IMR-90 (cell line): ENCODE results near the gene SSH2. TPM values are rescaled to one million over a fixed set of nuclear protein-coding genes. Genes with fewer than 3 reads are reported as not detected.

Experiments
- ATAC-seq: fragments of 200-7000 bp; cut with Tn5 transposase; 2 replicates; pipeline ENCODE4 v1.9.1; 2020; ENCODE audit warnings: low read depth, mild to moderate bottlenecking, moderate library complexity
- BruUV-seq: library from RNA; stranded (reverse); fragments of 400-500 nt; replicated peaks from 2 replicates; lab custom pipeline; 2021; lab: Mats Ljungman, UMichigan
- CTCF ChIA-PET: fragments of 300-600 bp; formaldehyde crosslinking; extraction: SDS; loops from one replicate; lab custom pipeline; 2021; ENCODE audit warnings: antibody characterized with exemption; lab: Yijun Ruan, JAX
- POLR2A ChIA-PET: fragments of 300-600 bp; sonication (Branson Sonifier 250); formaldehyde crosslinking; loops from one replicate; lab custom pipeline; 2022; ENCODE audit warnings: antibody characterized with exemption; ENCODE audit not compliant: unreplicated experiment; lab: Charles Lee
- DNase-seq: peaks from one replicate; pipeline ENCODE4 v3.0.0; 2013
- H2AFZ ChIP-seq: replicated peaks from 2 replicates; pipeline ENCODE3; 2013; ENCODE audit warnings: low read length, mild to moderate bottlenecking; ENCODE audit not compliant: poor library complexity
- H2AK5ac ChIP-seq: 2 replicates; pipeline ENCODE4 v1.6.1; 2013; ENCODE audit warnings: low read depth, low read length, inconsistent platforms
- H2AK9ac ChIP-seq: replicated peaks from 2 replicates; pipeline ENCODE3; 2013; ENCODE audit warnings: mild to moderate bottlenecking, low read depth, low read length, moderate library complexity; ENCODE audit not compliant: poor library complexity
- H2BK120ac ChIP-seq: 2 replicates; pipeline ENCODE4 v1.6.1; 2013; ENCODE audit warnings: low read depth, low read length, inconsistent platforms
- H2BK15ac ChIP-seq: 3 replicates; pipeline ENCODE4 v1.6.1; 2013; ENCODE audit warnings: low read depth, low read length, inconsistent platforms
- H2BK20ac ChIP-seq: 2 replicates; pipeline ENCODE4 v1.6.1; 2013; ENCODE audit warnings: low read depth, mild to moderate bottlenecking, inconsistent platforms, low read length, moderate library complexity
- H2BK5ac ChIP-seq: 2 replicates; pipeline ENCODE4 v1.6.1; 2013; ENCODE audit warnings: mild to moderate bottlenecking, low read depth, low read length, inconsistent platforms; ENCODE audit not compliant: poor library complexity, severe bottlenecking
- H3K14ac ChIP-seq: replicated peaks from 2 replicates; pipeline ENCODE4 v1.6.1; 2013; ENCODE audit warnings: low read depth, low read length, inconsistent platforms
- H3K18ac ChIP-seq: 2 replicates; pipeline ENCODE4 v1.6.1; 2013; ENCODE audit warnings: low read depth, low read length, control low read depth
- H3K23ac ChIP-seq: 2 replicates; pipeline ENCODE4 v1.6.1; 2013; ENCODE audit warnings: low read depth, low read length, inconsistent platforms
- H3K27ac ChIP-seq: 2 replicates; pipeline ENCODE4 v1.5.1; 2013; ENCODE audit warnings: mild to moderate bottlenecking, control low read depth, low read length; ENCODE audit not compliant: insufficient read depth
- H3K27me3 ChIP-seq: 2 replicates; pipeline ENCODE4 v1.6.1; 2013; ENCODE audit warnings: low read length; ENCODE audit not compliant: control insufficient read depth, insufficient read depth
- H3K36me3 ChIP-seq: 2 replicates; pipeline ENCODE4 v1.6.1; 2013; ENCODE audit warnings: low read length, mixed read lengths; ENCODE audit not compliant: control insufficient read depth, insufficient read depth
- H3K4ac ChIP-seq: 2 replicates; pipeline ENCODE4 v1.6.1; 2013; ENCODE audit warnings: low read depth, low read length, inconsistent platforms
- H3K4me1 ChIP-seq: 2 replicates; pipeline ENCODE4 v1.6.1; 2013; ENCODE audit warnings: low read length, mixed read lengths; ENCODE audit not compliant: control insufficient read depth, insufficient read depth
- H3K4me2 ChIP-seq: 2 replicates; pipeline ENCODE4 v1.6.1; 2013; ENCODE audit warnings: low read depth, mild to moderate bottlenecking, control low read depth, low read length, moderate library complexity
- H3K4me3 ChIP-seq: 2 replicates; pipeline ENCODE4 v1.5.1; 2013; ENCODE audit warnings: low read depth, mild to moderate bottlenecking, control low read depth, low read length, moderate library complexity; ENCODE audit not compliant: insufficient read depth
- H3K56ac ChIP-seq: 2 replicates; pipeline ENCODE4 v1.6.1; 2013; ENCODE audit warnings: low read length, inconsistent platforms; ENCODE audit not compliant: insufficient read depth; ENCODE audit errors: extremely low read depth
- H3K79me1 ChIP-seq, 2 experiments: 2 replicates each; pipeline ENCODE4 v1.6.1; 2013; ENCODE audit warnings: low read length in 2 of 2, inconsistent platforms in 1 of 2, low read depth in 1 of 2
- H3K9ac ChIP-seq: 2 replicates; pipeline ENCODE4 v1.6.1; 2013; ENCODE audit warnings: low read depth, low read length, control low read depth
- H3K9me1 ChIP-seq: 2 replicates; pipeline ENCODE4 v1.6.1; 2013; ENCODE audit warnings: low read length, inconsistent platforms; ENCODE audit not compliant: insufficient read depth
- H3K9me3 ChIP-seq: 2 replicates; pipeline ENCODE4 v1.6.1; 2013; ENCODE audit warnings: low read length; ENCODE audit not compliant: control insufficient read depth, insufficient read depth
- H4K20me1 ChIP-seq: 2 replicates; pipeline ENCODE4 v1.6.1; 2013; ENCODE audit warnings: low read length, inconsistent platforms; ENCODE audit not compliant: insufficient read depth
- H4K5ac ChIP-seq: 2 replicates; pipeline ENCODE4 v1.6.1; 2013; ENCODE audit warnings: mild to moderate bottlenecking, low read depth, low read length, control low read depth
- H4K8ac ChIP-seq, 2 experiments: 2 replicates each; pipeline ENCODE4 v1.6.1; 2013; ENCODE audit warnings: low read depth in 2 of 2, low read length in 2 of 2, control low read depth in 1 of 2, inconsistent platforms in 1 of 2
- H4K91ac ChIP-seq: 2 replicates; pipeline ENCODE4 v1.6.1; 2013; ENCODE audit warnings: low read depth, low read length, inconsistent platforms; ENCODE audit not compliant: insufficient read depth
- BHLHE40 ChIP-seq: fragments of 150-350 bp; IDR thresholded peaks from 2 replicates; pipeline ENCODE4 v1.6.1; 2016; ENCODE audit warnings: mild to moderate bottlenecking, low read depth, low read length
- CEBPB ChIP-seq: IDR thresholded peaks from 2 replicates; pipeline ENCODE4 v1.6.1; 2012; ENCODE audit warnings: low read depth, low read length, improper control_type of control experiment
- CHD1 ChIP-seq: IDR thresholded peaks from 2 replicates; pipeline ENCODE4 v1.6.1; 2012; ENCODE audit warnings: low read depth, low read length, improper control_type of control experiment
- FOS ChIP-seq: fragments of 150-350 bp; IDR thresholded peaks from 2 replicates; pipeline ENCODE4 v1.6.1; 2016; ENCODE audit warnings: low read depth, low read length
- MAFK ChIP-seq: IDR thresholded peaks from 2 replicates; pipeline ENCODE4 v1.6.1; 2012; ENCODE audit warnings: low read depth, low read length, improper control_type of control experiment
- MAZ ChIP-seq: IDR thresholded peaks from 2 replicates; pipeline ENCODE4 v1.6.1; 2012; ENCODE audit warnings: low read depth, mild to moderate bottlenecking, low read length, improper control_type of control experiment, moderate library complexity, borderline replicate concordance
- MXI1 ChIP-seq: IDR thresholded peaks from 2 replicates; pipeline ENCODE4 v1.6.1; 2012; ENCODE audit warnings: low read depth, mild to moderate bottlenecking, low read length, moderate library complexity, borderline replicate concordance
- NFE2L2 ChIP-seq: fragments of 150-350 bp; IDR thresholded peaks from 2 replicates; pipeline ENCODE4 v1.6.1; 2016; ENCODE audit warnings: low read depth, mild to moderate bottlenecking, low read length
- POLR2A ChIP-seq: IDR thresholded peaks from 2 replicates; pipeline ENCODE4 v1.6.1; 2012; ENCODE audit warnings: mild to moderate bottlenecking, low read depth, low read length
- RAD21 ChIP-seq: IDR thresholded peaks from 2 replicates; pipeline ENCODE4 v1.6.1; 2012; ENCODE audit warnings: low read length, improper control_type of control experiment
- RCOR1 ChIP-seq: IDR thresholded peaks from 2 replicates; pipeline ENCODE4 v1.6.1; 2012; ENCODE audit warnings: mild to moderate bottlenecking, low read length, improper control_type of control experiment; ENCODE audit not compliant: insufficient replicate concordance
- RFX5 ChIP-seq: IDR thresholded peaks from 2 replicates; pipeline ENCODE4 v1.8.0; 2012; ENCODE audit warnings: low read depth, mild to moderate bottlenecking, low read length, moderate library complexity
- SMC3 ChIP-seq: fragments of 150-350 bp; IDR thresholded peaks from 2 replicates; pipeline ENCODE4 v1.6.1; 2016; ENCODE audit warnings: low read depth, mild to moderate bottlenecking, antibody characterized with exemption, low read length, moderate library complexity
- WGBS, 2 experiments: methylation state at CpG; one replicate each; pipeline versions ENCODE4 v1.1.5 to v1.1.7; 2013; ENCODE audit warnings: missing lambda C conversion rate in 2 of 2; ENCODE audit not compliant: insufficient read length in 1 of 2; ENCODE audit errors: extremely low coverage in 2 of 2; 5-methylcytosine and 5-hydroxymethylcytosine counted together
- dilution Hi-C: fragments of 300-500 bp; cut with HindIII; formaldehyde crosslinking; loops from one replicate; pipeline ENCODE4 v1.14.3; 2018; ENCODE audit warnings: low sequenced_read_pairs; ENCODE audit not compliant: unreplicated experiment
- in situ Hi-C: fragments of 300-500 bp; cut with MboI; formaldehyde crosslinking; loops from 3 replicates; pipeline ENCODE4 v1.14.3; 2019; ENCODE audit warnings: low sequenced_read_pairs, inconsistent platforms, mixed read lengths
- intact Hi-C: fragments of 100-400 bp; cut with micrococcal nuclease; formaldehyde crosslinking; loops from 2 replicates; pipeline ENCODE4 v1.10.0; 2022
- polyA plus RNA-seq, 3 experiments: library from polyadenylated mRNA; depleted of rRNA; stranded (reverse); fragments of >200 nt; gene quantifications; 2 replicates each; pipeline ENCODE4 v1.2.3, GENCODE V29; 2012; ENCODE audit warnings: low replicate concordance in 1 of 3
- total RNA-seq: library from RNA; depleted of rRNA; stranded (reverse); fragments of >200 nt; gene quantifications from 2 replicates; pipeline ENCODE4 v1.2.3, GENCODE V29; 2012
- TF ChIP-seq, protein P1 (sequence below): fragments of 150-350 bp; IDR thresholded peaks from 2 replicates; pipeline ENCODE4 v1.6.1; 2016; ENCODE audit warnings: low read depth, mild to moderate bottlenecking, low read length, moderate library complexity, borderline replicate concordance
- TF ChIP-seq, protein P2 (sequence below): conservative IDR thresholded peaks from 2 replicates; pipeline ENCODE4 v1.5.1; 2012; ENCODE audit warnings: mild to moderate bottlenecking, low read depth, low read length, improper control_type of control experiment
- TF ChIP-seq, protein P3 (sequence below): fragments of 150-350 bp; IDR thresholded peaks from 2 replicates; pipeline ENCODE4 v1.6.1; 2017; ENCODE audit warnings: mild to moderate bottlenecking, antibody characterized with exemption, low read length, low read depth

Gene SSH2
- total and polyA plus RNA-seq, 2 of the 4 experiments (the other 2 are of a cell fraction), result 9.3 TPM

DNA sequence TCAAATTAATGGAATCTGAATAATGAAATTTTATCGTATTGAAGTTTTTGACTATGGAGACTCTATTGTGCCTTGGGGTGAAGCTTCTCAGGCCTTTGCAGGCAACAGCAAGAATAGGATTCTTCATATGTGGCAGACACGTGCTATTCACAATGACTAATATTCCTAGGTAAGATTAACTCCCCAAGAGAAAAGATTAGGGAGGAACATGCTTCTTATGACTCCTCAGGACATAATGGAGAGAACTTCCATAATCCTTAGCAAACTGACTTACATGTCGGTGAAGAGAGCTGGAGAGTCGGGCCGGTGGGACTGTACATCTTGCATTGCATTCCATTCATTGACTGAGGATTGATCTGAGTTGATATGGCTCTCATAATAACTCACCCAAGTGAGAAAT, 258.4 kb downstream of the SSH2 start:
- Histone ChIP-seq H3K18ac (no peak overlapping the region), H2BK20ac (no peak overlapping the region), H3K4me1 (peaks cover 2% of the 10 kb centered on the region; the same call in 1 of the 2 replicates), H3K4ac (no peak overlapping the region), H3K4me3 (no peak overlapping the region), H2BK15ac (no peak overlapping the region), H3K14ac (no peak overlapping the region), H2AK9ac (no peak overlapping the region), H2AK5ac (no peak overlapping the region), H2BK5ac (no peak overlapping the region), H3K27me3 (no peaks in the 10 kb centered on the region), H3K9ac (no peak overlapping the region), H2BK120ac (no peak overlapping the region), H3K23ac (no peak overlapping the region), H4K5ac (no peak overlapping the region), H3K79me1 (no peaks in the 10 kb centered on the region; a peak in 2 of 4 replicates), H3K27ac (no peak overlapping the region), H4K91ac (no peak overlapping the region), H2AFZ (no peak overlapping the region), H3K56ac (no peak overlapping the region), H3K9me3 (no peaks in the 10 kb centered on the region), H3K36me3 (peaks cover 18% of the 10 kb centered on the region), H3K9me1 (0 out of 2 replicates have a peak, but pooled peaks cover 2% of the 10 kb centered on the region), H3K4me2 (no peak overlapping the region), H4K8ac (no peak overlapping the region), H4K20me1 (no peaks in the 10 kb centered on the region)
- no TSS peak for BruUV-seq
- DNase-seq (no peak), ATAC-seq (no peak)
- in situ Hi-C loops, result no loop called here
- ChIA-PET CTCF (interaction anchor here (1.0 to 1.2 kb wide), 2 partner anchors 10 to 32 kb away, joined by 3 read pairs; no protein-coding TSS in a partner anchor), POLR2A (no interaction called here)
- WGBS, 2 experiments, result no CpG with 5 or more reads among the region's 5 CpGs
- intact Hi-C loops, result loop anchor here (2.0 kb wide), 1 partner anchor 25 kb away; no protein-coding TSS in a partner anchor
- dilution Hi-C loops, result no loop called here
- no peak for TF ChIP-seq RAD21
- no peak for TF ChIP-seq CHD1
- TF ChIP-seq BHLHE40, result no peak
- no peak for TF ChIP-seq CEBPB
- TF ChIP-seq FOS, result no peak
- no peak for TF ChIP-seq SMC3
- no peak for TF ChIP-seq MAFK
- TF ChIP-seq NFE2L2, result no peak
- TF ChIP-seq, protein P1, sequence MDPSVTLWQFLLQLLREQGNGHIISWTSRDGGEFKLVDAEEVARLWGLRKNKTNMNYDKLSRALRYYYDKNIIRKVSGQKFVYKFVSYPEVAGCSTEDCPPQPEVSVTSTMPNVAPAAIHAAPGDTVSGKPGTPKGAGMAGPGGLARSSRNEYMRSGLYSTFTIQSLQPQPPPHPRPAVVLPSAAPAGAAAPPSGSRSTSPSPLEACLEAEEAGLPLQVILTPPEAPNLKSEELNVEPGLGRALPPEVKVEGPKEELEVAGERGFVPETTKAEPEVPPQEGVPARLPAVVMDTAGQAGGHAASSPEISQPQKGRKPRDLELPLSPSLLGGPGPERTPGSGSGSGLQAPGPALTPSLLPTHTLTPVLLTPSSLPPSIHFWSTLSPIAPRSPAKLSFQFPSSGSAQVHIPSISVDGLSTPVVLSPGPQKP, result no peak
- TF ChIP-seq, protein P2, sequence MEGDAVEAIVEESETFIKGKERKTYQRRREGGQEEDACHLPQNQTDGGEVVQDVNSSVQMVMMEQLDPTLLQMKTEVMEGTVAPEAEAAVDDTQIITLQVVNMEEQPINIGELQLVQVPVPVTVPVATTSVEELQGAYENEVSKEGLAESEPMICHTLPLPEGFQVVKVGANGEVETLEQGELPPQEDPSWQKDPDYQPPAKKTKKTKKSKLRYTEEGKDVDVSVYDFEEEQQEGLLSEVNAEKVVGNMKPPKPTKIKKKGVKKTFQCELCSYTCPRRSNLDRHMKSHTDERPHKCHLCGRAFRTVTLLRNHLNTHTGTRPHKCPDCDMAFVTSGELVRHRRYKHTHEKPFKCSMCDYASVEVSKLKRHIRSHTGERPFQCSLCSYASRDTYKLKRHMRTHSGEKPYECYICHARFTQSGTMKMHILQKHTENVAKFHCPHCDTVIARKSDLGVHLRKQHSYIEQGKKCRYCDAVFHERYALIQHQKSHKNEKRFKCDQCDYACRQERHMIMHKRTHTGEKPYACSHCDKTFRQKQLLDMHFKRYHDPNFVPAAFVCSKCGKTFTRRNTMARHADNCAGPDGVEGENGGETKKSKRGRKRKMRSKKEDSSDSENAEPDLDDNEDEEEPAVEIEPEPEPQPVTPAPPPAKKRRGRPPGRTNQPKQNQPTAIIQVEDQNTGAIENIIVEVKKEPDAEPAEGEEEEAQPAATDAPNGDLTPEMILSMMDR, result no peak
- TF ChIP-seq MXI1, result no peak
- TF ChIP-seq RCOR1, result no peak
- no peak for TF ChIP-seq MAZ
- TF ChIP-seq, protein P3, sequence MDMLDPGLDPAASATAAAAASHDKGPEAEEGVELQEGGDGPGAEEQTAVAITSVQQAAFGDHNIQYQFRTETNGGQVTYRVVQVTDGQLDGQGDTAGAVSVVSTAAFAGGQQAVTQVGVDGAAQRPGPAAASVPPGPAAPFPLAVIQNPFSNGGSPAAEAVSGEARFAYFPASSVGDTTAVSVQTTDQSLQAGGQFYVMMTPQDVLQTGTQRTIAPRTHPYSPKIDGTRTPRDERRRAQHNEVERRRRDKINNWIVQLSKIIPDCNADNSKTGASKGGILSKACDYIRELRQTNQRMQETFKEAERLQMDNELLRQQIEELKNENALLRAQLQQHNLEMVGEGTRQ, result no peak
- no peak for TF ChIP-seq POLR2A
- no peak for TF ChIP-seq RFX5
